GM18907 (cell line): ENCODE data around the gene TULP3.
A peak's percentile ranks its signal among the peaks of the same experiment; 100 is the strongest.
"Not testable (repeated sequence)": the region's sequence is repeated elsewhere in the genome, so short reads cannot be mapped to it uniquely, and the experiment has no call there.

Experiments used
- ATAC-seq: cut with Tn5 transposase; IDR thresholded peaks from one replicate; pipeline ENCODE4 v1.9.1; 2021; ENCODE audit warnings: mild to moderate bottlenecking, moderate library complexity; ENCODE audit not compliant: unreplicated experiment

The TULP3 gene

GRCh38 chr12:2890388-2891239, at the start of gene TULP3:
TULP3 (plus strand) TSS chr12:2890891; CDS start chr12:2890948, 57 bp downstream.
- peak; percentile 96 for ATAC-seq

GRCh38 chr12:2841056-2841650, 49.5 kb upstream of the TULP3 start:
- ATAC-seq = no peak

- ATAC-seq = no peak
Measured at GRCh38 chr12:2842948-2843347, 47.7 kb upstream of the TULP3 start.

GRCh38 chr12:2844786-2845185, 45.9 kb upstream of the TULP3 start:
- ATAC-seq = no peak

GRCh38 chr12:2845280-2845679, 45.4 kb upstream of the TULP3 start:
- no peak for ATAC-seq

GRCh38 chr12:2851931-2852330, 38.8 kb upstream of the TULP3 start:
- no peak for ATAC-seq

GRCh38 chr12:2853626-2854025, 37.1 kb upstream of the TULP3 start:
- no peak for ATAC-seq

- no peak for ATAC-seq
Measured at GRCh38 chr12:2854669-2855453, 35.8 kb upstream of the TULP3 start.

- no peak for ATAC-seq
Measured at GRCh38 chr12:2855546-2855945, 35.1 kb upstream of the TULP3 start.

- no peak for ATAC-seq
Measured at GRCh38 chr12:2856051-2856450, 34.6 kb upstream of the TULP3 start.

- no peak for ATAC-seq
Measured at GRCh38 chr12:2857021-2857431, 33.7 kb upstream of the TULP3 start, which contains the start of gene TEX52. TEX52 (minus strand) TSS chr12:2857039; CDS start chr12:2857026, 13 bp downstream.

GRCh38 chr12:2857576-2857975, 33.1 kb upstream of the TULP3 start:
- ATAC-seq = no peak

- no peak for ATAC-seq
Measured at GRCh38 chr12:2858334-2858733, 32.4 kb upstream of the TULP3 start.

- ATAC-seq = no peak
Measured at GRCh38 chr12:2858944-2859421, 31.7 kb upstream of the TULP3 start.

- ATAC-seq = no peak
Measured at GRCh38 chr12:2860170-2860569, 30.5 kb upstream of the TULP3 start.

GRCh38 chr12:2862876-2863275, 27.8 kb upstream of the TULP3 start:
- ATAC-seq = no peak

GRCh38 chr12:2863402-2863801, 27.3 kb upstream of the TULP3 start:
- ATAC-seq = not testable (repeated sequence)

- no peak for ATAC-seq
Measured at GRCh38 chr12:2864198-2864597, 26.5 kb upstream of the TULP3 start.

GRCh38 chr12:2868986-2869632, 21.6 kb upstream of the TULP3 start:
- not testable (repeated sequence) for ATAC-seq

GRCh38 chr12:2876431-2877046, 14.2 kb upstream of the TULP3 start:
- peak; percentile 35 for ATAC-seq
